Activated T-helper 1 cell treated with anti-CD3 and anti-CD28 coated beads, Interleukin-12 subunit alpha, Interleukin-12 subunit beta, Interleukin-2, Interleukin-4 antibody, amounts not matched to agents 30 ng/mL and 10 ng/mL and 1 ng/mL, durations not matched to agents 14 hours and 24 hours and 36 hours (primary cell): Measurements from ENCODE around the gene IFNW1. TPM values are rescaled to one million over a fixed set of nuclear protein-coding genes. Genes with fewer than 3 reads are reported as not detected.
"Not testable (repeated sequence)": the region's sequence is repeated elsewhere in the genome, so short reads cannot be mapped to it uniquely, and the experiment has no call there.

ENCODE experiments used
- DNase-seq: peaks from one replicate; pipeline ENCODE4 v3.0.0; 2021; ENCODE audit warnings: low spot score
- H3K27ac Mint-ChIP-seq: one replicate; pipeline ENCODE4 v1.8.0; 2021; ENCODE audit warnings: mild to moderate bottlenecking, mixed read lengths
- H3K27me3 Mint-ChIP-seq: one replicate; pipeline ENCODE4 v1.8.0; 2022; ENCODE audit warnings: mild to moderate bottlenecking, moderate library complexity, mixed read lengths; ENCODE audit not compliant: insufficient read depth
- H3K36me3 Mint-ChIP-seq: one replicate; pipeline ENCODE4 v1.8.0; 2021; ENCODE audit warnings: low read depth, mixed read lengths
- H3K4me1 Mint-ChIP-seq: one replicate; pipeline ENCODE4 v1.8.0; 2021; ENCODE audit warnings: low read depth, mixed read lengths
- H3K4me3 Mint-ChIP-seq: one replicate; pipeline ENCODE4 v1.8.0; 2021; ENCODE audit warnings: mild to moderate bottlenecking, moderate library complexity, mixed read lengths
- H3K9me3 Mint-ChIP-seq: one replicate; pipeline ENCODE4 v1.8.0; 2021; ENCODE audit warnings: mixed read lengths
- intact Hi-C: fragments of 100-400 bp; cut with micrococcal nuclease; formaldehyde crosslinking; loops from one replicate; pipeline ENCODE4 v1.15.1; 2024
- total RNA-seq: library from RNA; stranded (reverse); gene quantifications from 2 replicates; pipeline ENCODE4 v1.2.3, GENCODE V29; 2022

Gene IFNW1
- total RNA-seq, 1 donor from 2014 or later, result not detected

DNA sequence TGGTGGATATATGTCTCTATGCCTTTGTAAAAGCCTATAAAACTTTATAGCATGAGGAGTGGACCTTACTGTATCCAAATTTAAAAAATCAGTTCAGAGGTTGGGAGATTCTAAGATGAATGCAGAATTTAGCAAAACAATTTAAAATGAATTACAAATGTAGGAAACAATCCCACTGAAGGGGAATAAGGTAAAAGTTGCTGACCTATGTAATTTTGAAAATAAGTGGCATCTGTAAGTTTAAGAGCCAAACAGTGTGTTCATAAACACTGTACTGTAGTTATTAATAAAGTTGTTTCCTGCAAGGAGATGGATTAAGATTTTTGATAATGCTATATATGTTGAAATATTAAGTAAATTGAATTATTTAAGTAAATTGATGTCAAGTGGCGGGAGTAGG, 4.6 kb downstream of the IFNW1 start:
- peaks cover 11% of the 10 kb centered on the region for H3K4me1 Mint-ChIP-seq
- intact Hi-C loops, result no loop called here
- H3K4me3 Mint-ChIP-seq, result no peak overlapping the region
- no peak for DNase-seq
- H3K36me3 Mint-ChIP-seq, result no peaks in the 10 kb centered on the region
- H3K27me3 Mint-ChIP-seq, result peaks cover 14% of the 10 kb centered on the region
- H3K27ac Mint-ChIP-seq, result no peak overlapping the region
- H3K9me3 Mint-ChIP-seq, result no peaks in the 10 kb centered on the region

GRCh38 chr9:21135736-21136135, 5.9 kb downstream of the IFNW1 start:
- DNase-seq, result no peak
- Mint-ChIP-seq H3K27ac (no peak overlapping the region), H3K4me3 (no peak overlapping the region), H3K36me3 (no peaks in the 10 kb centered on the region), H3K9me3 (no peaks in the 10 kb centered on the region), H3K4me1 (no peaks in the 10 kb centered on the region), H3K27me3 (peaks cover 20% of the 10 kb centered on the region)
- intact Hi-C loops, result no loop called here

DNA sequence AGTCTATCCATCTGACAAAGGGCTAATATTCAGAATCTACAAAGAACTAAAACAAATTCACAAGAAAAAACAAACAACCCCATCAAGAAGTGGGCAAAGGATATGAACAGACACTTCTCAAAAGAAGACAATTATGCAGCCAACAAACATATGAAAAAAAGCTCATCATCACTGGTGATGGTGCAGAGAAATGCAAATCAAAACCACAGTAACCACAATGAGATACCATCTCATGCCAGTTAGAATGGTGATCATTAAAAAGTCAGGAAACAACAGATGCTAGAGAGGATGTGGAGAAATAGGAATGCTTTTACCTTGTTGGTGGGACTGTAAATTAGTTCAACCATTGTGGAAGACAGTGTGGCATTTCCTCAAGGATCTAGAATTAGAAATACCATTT, 13.4 kb downstream of the IFNW1 start:
- H3K4me3 Mint-ChIP-seq, H3K4me1 Mint-ChIP-seq, H3K36me3 Mint-ChIP-seq, H3K9me3 Mint-ChIP-seq, DNase-seq, intact Hi-C loops: not testable (repeated sequence)
- Mint-ChIP-seq H3K27me3 (peaks cover 33% of the 10 kb centered on the region), H3K27ac (peak overlapping the region; percentile 49)

- DNase-seq, result no peak
- no peak overlapping the region for H3K4me3 Mint-ChIP-seq
- H3K9me3 Mint-ChIP-seq, result peaks cover 4% of the 10 kb centered on the region
- H3K27ac Mint-ChIP-seq, result no peak overlapping the region
- intact Hi-C loops, result no loop called here
- H3K36me3 Mint-ChIP-seq, result no peaks in the 10 kb centered on the region
- H3K27me3 Mint-ChIP-seq, result peaks cover 35% of the 10 kb centered on the region
- peaks cover 5% of the 10 kb centered on the region for H3K4me1 Mint-ChIP-seq
Measured at GRCh38 chr9:21121595-21122251, 19.9 kb downstream of the IFNW1 start.

DNA sequence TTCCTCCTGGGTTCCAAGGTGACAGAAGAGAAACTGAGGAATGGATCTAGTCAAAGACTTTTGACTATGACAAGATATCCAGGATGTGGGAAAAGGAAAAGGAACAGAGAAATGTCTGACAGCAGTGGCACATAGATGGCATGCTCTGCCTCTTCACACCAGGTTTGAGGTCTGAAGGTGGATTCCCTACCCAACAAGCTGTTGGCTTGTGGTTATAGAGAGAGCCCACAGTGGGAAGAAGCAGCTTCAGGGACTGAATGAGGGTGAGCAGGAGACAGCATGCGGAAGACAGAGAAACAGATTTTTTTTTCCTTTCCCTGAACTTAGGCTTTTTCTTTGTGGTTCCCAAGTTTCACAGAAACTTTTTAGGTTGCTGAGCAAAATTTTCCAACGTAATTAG, 20.6 kb downstream of the IFNW1 start:
- Mint-ChIP-seq H3K27ac (no peak overlapping the region), H3K36me3 (no peaks in the 10 kb centered on the region), H3K27me3 (peaks cover 35% of the 10 kb centered on the region), H3K4me3 (no peak overlapping the region), H3K4me1 (peaks cover 5% of the 10 kb centered on the region), H3K9me3 (no peaks in the 10 kb centered on the region)
- DNase-seq, result no peak
- intact Hi-C loops, result no loop called here

DNA sequence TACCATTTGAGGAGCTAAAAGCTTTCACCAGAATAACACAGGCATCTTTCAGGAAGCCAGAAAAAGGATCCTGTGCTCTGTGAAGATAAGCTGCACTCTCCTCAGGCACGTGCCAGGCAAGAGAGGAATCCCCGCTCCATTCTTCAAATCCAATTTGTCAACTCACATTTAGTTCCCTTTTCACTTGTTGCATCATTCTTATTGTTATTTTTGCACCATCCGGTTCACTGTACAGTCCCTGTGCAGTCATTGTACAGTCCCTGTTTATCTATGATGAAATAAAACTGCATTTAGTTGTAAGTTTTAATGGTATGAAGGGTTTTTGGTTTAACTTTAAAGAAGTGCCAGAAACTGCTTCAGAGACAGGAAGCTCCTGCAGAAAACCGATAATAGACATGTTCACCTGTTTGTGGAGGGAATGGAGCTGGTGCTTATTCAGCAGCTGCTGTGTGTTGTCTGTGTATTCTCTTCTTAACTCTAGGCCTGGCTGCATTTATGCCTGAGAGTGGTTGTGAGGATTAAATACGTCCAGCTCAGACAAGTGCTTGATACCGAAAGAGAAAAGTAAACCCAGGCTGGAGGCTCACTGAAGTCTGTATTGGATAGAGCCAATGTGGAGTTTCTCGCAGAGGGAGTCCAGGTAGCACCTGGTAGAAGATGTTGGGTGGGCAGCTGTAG, 22.4 kb downstream of the IFNW1 start:
- H3K27me3 Mint-ChIP-seq, result peaks cover 34% of the 10 kb centered on the region
- intact Hi-C loops, result loop anchor here (10.0 kb wide), 1 partner anchor 1654 kb away; no protein-coding TSS in a partner anchor
- H3K4me1 Mint-ChIP-seq, result peaks cover 5% of the 10 kb centered on the region
- no peak overlapping the region for H3K4me3 Mint-ChIP-seq
- no peak for DNase-seq
- no peaks in the 10 kb centered on the region for H3K9me3 Mint-ChIP-seq
- H3K36me3 Mint-ChIP-seq, result no peaks in the 10 kb centered on the region
- no peak overlapping the region for H3K27ac Mint-ChIP-seq

DNA sequence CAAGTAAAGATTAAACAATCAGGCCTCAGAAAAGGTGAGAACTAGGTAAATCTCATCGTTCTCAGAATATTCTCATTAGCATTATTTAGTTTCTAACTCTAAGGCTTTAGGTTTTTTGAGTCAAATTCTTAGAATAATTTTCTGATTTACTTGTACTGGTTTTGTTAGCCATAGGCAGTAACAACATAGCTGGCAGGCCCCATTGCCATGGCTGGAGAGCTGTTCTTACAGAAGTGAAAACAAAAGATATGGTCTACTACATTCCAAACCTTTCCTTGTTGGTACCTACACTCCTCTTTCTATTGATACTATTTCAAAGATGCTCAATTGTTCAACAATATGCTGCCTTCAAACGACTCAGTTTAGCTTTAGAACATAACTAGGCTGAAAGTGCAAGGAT, 27.3 kb downstream of the IFNW1 start:
- Mint-ChIP-seq H3K4me3 (no peak overlapping the region), H3K27me3 (peaks cover 25% of the 10 kb centered on the region), H3K4me1 (no peaks in the 10 kb centered on the region), H3K9me3 (no peaks in the 10 kb centered on the region), H3K27ac (no peak overlapping the region), H3K36me3 (no peaks in the 10 kb centered on the region)
- intact Hi-C loops, result loop anchor here (5.0 to 10.0 kb wide), 3 partner anchors 37 to 1650 kb away; partner anchors contain the start of gene IFNB1
- no peak for DNase-seq

GRCh38 chr9:21110708-21111576, 30.7 kb downstream of the IFNW1 start:
- Mint-ChIP-seq H3K27ac (no peak overlapping the region), H3K4me1 (no peaks in the 10 kb centered on the region), H3K27me3 (peaks cover 9% of the 10 kb centered on the region), H3K4me3 (no peak overlapping the region), H3K36me3 (no peaks in the 10 kb centered on the region), H3K9me3 (no peaks in the 10 kb centered on the region)
- no peak for DNase-seq
- intact Hi-C loops, result loop anchor here (1.0 to 10.0 kb wide), 8 partner anchors 34 to 1646 kb away; partner anchors contain the start of genes HACD4 and IFNB1

DNA sequence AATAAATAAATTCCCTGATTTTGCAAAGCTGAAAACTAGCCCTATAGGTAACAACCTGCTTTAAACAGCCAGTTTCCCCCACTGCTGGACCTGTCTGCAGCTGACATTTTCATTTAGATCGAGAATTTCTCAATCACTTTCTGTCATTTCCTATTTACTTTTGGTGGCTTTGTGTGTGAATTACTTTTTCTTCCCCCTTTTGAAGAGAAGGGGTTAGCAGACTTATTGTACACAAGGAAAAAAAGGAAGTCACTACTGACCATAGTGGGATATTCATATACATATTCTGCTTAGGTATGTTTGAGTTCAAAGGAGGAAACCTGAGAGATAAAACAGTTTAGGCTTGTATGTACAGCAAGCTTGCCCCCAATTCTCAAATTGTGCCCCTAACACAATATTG, 36.8 kb downstream of the IFNW1 start:
- H3K27ac Mint-ChIP-seq, result no peak overlapping the region
- intact Hi-C loops, result no loop called here
- H3K4me1 Mint-ChIP-seq, result peaks cover 6% of the 10 kb centered on the region
- peaks cover 9% of the 10 kb centered on the region for H3K27me3 Mint-ChIP-seq
- H3K4me3 Mint-ChIP-seq, result no peak overlapping the region
- no peaks in the 10 kb centered on the region for H3K36me3 Mint-ChIP-seq
- no peak for DNase-seq
- no peaks in the 10 kb centered on the region for H3K9me3 Mint-ChIP-seq

DNA sequence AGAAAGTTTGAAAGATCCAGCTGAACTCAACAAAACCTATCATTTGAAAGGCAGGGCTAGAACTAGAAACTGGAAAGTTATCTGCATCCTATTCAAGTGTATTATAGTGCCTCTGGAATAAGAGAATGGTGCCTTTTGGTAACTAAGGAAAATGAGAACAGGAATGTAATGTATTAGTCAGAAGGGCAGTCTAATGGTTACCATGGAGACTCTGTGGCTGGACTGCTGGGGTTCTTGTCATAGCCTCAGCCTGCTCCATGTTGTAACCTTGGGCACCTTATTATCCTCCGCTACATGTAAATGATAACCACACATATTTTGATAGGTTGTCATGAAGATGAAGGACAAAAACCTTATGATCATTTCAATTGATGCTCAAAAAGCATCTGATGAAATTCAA, 39.3 kb downstream of the IFNW1 start:
- H3K4me3 Mint-ChIP-seq, result no peak overlapping the region
- no peak overlapping the region for H3K27ac Mint-ChIP-seq
- H3K27me3 Mint-ChIP-seq, result peaks cover 9% of the 10 kb centered on the region
- no peaks in the 10 kb centered on the region for H3K36me3 Mint-ChIP-seq
- intact Hi-C loops, result no loop called here
- H3K4me1 Mint-ChIP-seq, result peaks cover 10% of the 10 kb centered on the region
- H3K9me3 Mint-ChIP-seq, result no peaks in the 10 kb centered on the region
- DNase-seq, result no peak

- DNase-seq, result no peak
- Mint-ChIP-seq H3K27ac (no peak overlapping the region), H3K36me3 (no peaks in the 10 kb centered on the region), H3K9me3 (no peaks in the 10 kb centered on the region), H3K4me3 (no peak overlapping the region), H3K27me3 (peaks cover under 1% of the 10 kb centered on the region), H3K4me1 (peaks cover 29% of the 10 kb centered on the region)
- intact Hi-C loops, result loop anchor here (5.0 kb wide), 2 partner anchors 476 to 546 kb away; partner anchors contain the start of gene MLLT3
Measured at GRCh38 chr9:21097817-21098216, 43.8 kb downstream of the IFNW1 start.

DNA sequence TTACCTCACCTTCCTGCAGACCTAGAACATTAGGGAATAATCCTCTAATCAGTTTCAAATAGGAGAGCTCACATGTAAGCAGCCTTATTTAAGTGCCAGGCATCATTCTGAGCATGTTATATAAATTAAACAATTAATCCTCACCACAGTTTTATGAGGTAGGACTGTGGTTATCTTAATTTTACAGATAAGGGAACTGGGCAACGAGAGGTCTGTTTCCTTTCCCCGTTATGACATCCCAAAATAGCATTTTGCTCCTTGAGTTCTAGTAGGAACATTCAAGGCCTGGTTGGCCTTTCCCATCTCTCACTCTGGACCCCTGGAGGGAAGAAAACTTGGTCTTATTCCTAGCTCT, 44.8 kb downstream of the IFNW1 start:
- Mint-ChIP-seq H3K9me3 (no peaks in the 10 kb centered on the region), H3K36me3 (no peaks in the 10 kb centered on the region), H3K27ac (peak overlapping the region; percentile 15), H3K4me3 (peak overlapping the region; percentile 54), H3K27me3 (no peaks in the 10 kb centered on the region), H3K4me1 (peaks cover 35% of the 10 kb centered on the region)
- DNase-seq, result no peak
- intact Hi-C loops, result loop anchor here (1.0 to 5.0 kb wide), 6 partner anchors 15 to 888 kb away; partner anchors contain the start of genes HACD4 and MLLT3
